ENCODE data around the gene CREB3L4.
A peak's percentile ranks its signal among the peaks of the same experiment; 100 is the strongest.

The CREB3L4 gene

GRCh38 chr1:153946622-153947241, 21.0 kb upstream of the CREB3L4 start, which contains the start of gene DENND4B:
DENND4B (minus strand) TSS chr1:153946718; CDS start chr1:153944374, 2,344 bp downstream.
- DNase-seq (ENCODE audit: low read depth, low spot score), result no peak
- Histone ChIP-seq H3K36me3 (ENCODE audit: control insufficient read depth, insufficient read depth, low read length) (peaks cover 26% of the 10 kb centered on the region), H3K4me3 (ENCODE audit: low read length) (peak within 1 kb of the TSS; percentile 93), H3K9me3 (ENCODE audit: control insufficient read depth, insufficient read depth, low read length) (no peaks in the 10 kb centered on the region), H3K27ac (ENCODE audit: low read length) (no peak within 1 kb of the TSS), H3K27me3 (ENCODE audit: control insufficient read depth, insufficient read depth, low read length) (no peaks in the 10 kb centered on the region), H3K4me1 (ENCODE audit: control insufficient read depth, insufficient read depth, low read length) (peaks cover 3% of the 10 kb centered on the region)
- no CpG with 5 or more reads among the region's 28 CpGs for WGBS (ENCODE audit: insufficient coverage, insufficient read length)

DNA sequence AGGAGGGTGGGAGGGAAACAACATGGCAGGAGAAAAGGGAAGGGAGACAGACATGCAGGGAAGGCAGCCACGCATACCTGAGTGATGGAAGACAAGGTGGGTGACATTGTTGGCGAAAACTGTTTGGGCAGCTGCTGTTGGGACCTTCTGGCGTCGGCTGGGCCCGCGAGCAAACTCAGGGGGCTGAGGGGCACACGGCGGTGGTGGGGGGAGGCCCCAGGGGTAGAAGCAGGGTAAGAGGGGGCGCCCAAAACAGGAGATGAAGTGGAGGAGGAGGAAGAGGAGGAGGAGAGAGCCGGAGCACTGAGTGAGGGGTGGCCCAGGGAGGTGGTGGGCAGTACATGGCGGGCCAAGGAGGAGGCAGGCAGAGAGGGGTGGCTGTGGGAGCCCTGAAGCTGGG, 16.5 kb upstream of the CREB3L4 start:
- H3K4me1 ChIP-seq (ENCODE audit: control insufficient read depth, insufficient read depth, low read length), result no peaks in the 10 kb centered on the region
- H3K27me3 ChIP-seq (ENCODE audit: control insufficient read depth, insufficient read depth, low read length), result no peaks in the 10 kb centered on the region
- H3K27ac ChIP-seq (ENCODE audit: low read length), result no peak overlapping the region
- no peak for DNase-seq (ENCODE audit: low read depth, low spot score)
- no CpG with 5 or more reads among the region's 11 CpGs for WGBS (ENCODE audit: insufficient coverage, insufficient read length)
- peaks cover 27% of the 10 kb centered on the region for H3K36me3 ChIP-seq (ENCODE audit: control insufficient read depth, insufficient read depth, low read length)
- H3K4me3 ChIP-seq (ENCODE audit: low read length), result no peak overlapping the region
- H3K9me3 ChIP-seq (ENCODE audit: control insufficient read depth, insufficient read depth, low read length), result no peaks in the 10 kb centered on the region

DNA sequence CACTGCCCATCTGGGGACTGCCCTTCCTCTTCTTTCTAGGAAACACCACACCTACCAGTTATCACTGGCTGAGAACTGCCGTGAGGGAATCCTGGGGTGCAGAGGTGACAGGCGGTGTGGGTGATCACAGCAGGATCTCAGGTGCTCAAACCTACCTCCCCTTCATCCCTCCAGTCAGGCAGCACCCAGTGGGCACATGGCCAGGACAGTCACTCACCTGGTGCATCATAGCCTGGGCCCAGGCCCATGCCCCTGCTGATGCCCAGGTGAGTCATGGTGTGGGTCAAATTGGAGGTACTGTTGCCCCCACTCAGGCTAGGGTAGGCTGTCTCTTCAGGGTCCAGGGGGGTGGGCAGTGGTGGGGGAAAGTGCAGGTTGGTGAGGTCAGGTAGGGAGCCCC, 15.9 kb upstream of the CREB3L4 start:
- WGBS (ENCODE audit: insufficient coverage, insufficient read length), result no CpG with 5 or more reads among the region's 2 CpGs
- Histone ChIP-seq H3K27me3 (ENCODE audit: control insufficient read depth, insufficient read depth, low read length) (no peaks in the 10 kb centered on the region), H3K4me1 (ENCODE audit: control insufficient read depth, insufficient read depth, low read length) (no peaks in the 10 kb centered on the region), H3K9me3 (ENCODE audit: control insufficient read depth, insufficient read depth, low read length) (no peaks in the 10 kb centered on the region), H3K36me3 (ENCODE audit: control insufficient read depth, insufficient read depth, low read length) (peaks cover 27% of the 10 kb centered on the region), H3K27ac (ENCODE audit: low read length) (no peak overlapping the region), H3K4me3 (ENCODE audit: low read length) (no peak overlapping the region)
- no peak for DNase-seq (ENCODE audit: low read depth, low spot score)

GRCh38 chr1:153953859-153954365, 13.8 kb upstream of the CREB3L4 start:
- H3K27ac ChIP-seq (ENCODE audit: low read length), result no peak overlapping the region
- DNase-seq (ENCODE audit: low read depth, low spot score), result no peak
- WGBS (ENCODE audit: insufficient coverage, insufficient read length), result no CpG with 5 or more reads among the region's 4 CpGs
- H3K27me3 ChIP-seq (ENCODE audit: control insufficient read depth, insufficient read depth, low read length), result no peaks in the 10 kb centered on the region
- H3K9me3 ChIP-seq (ENCODE audit: control insufficient read depth, insufficient read depth, low read length), result no peaks in the 10 kb centered on the region
- H3K36me3 ChIP-seq (ENCODE audit: control insufficient read depth, insufficient read depth, low read length), result peaks cover 22% of the 10 kb centered on the region
- no peaks in the 10 kb centered on the region for H3K4me1 ChIP-seq (ENCODE audit: control insufficient read depth, insufficient read depth, low read length)
- no peak overlapping the region for H3K4me3 ChIP-seq (ENCODE audit: low read length)

- Histone ChIP-seq H3K27me3 (ENCODE audit: control insufficient read depth, insufficient read depth, low read length) (no peaks in the 10 kb centered on the region), H3K4me3 (ENCODE audit: low read length) (no peak overlapping the region), H3K27ac (ENCODE audit: low read length) (no peak overlapping the region), H3K4me1 (ENCODE audit: control insufficient read depth, insufficient read depth, low read length) (no peaks in the 10 kb centered on the region), H3K9me3 (ENCODE audit: control insufficient read depth, insufficient read depth, low read length) (no peaks in the 10 kb centered on the region), H3K36me3 (ENCODE audit: control insufficient read depth, insufficient read depth, low read length) (peaks cover 19% of the 10 kb centered on the region)
- no peak for DNase-seq (ENCODE audit: low read depth, low spot score)
- no CpG with 5 or more reads among the region's 10 CpGs for WGBS (ENCODE audit: insufficient coverage, insufficient read length)
Measured at GRCh38 chr1:153954826-153955225, 12.9 kb upstream of the CREB3L4 start.

DNA sequence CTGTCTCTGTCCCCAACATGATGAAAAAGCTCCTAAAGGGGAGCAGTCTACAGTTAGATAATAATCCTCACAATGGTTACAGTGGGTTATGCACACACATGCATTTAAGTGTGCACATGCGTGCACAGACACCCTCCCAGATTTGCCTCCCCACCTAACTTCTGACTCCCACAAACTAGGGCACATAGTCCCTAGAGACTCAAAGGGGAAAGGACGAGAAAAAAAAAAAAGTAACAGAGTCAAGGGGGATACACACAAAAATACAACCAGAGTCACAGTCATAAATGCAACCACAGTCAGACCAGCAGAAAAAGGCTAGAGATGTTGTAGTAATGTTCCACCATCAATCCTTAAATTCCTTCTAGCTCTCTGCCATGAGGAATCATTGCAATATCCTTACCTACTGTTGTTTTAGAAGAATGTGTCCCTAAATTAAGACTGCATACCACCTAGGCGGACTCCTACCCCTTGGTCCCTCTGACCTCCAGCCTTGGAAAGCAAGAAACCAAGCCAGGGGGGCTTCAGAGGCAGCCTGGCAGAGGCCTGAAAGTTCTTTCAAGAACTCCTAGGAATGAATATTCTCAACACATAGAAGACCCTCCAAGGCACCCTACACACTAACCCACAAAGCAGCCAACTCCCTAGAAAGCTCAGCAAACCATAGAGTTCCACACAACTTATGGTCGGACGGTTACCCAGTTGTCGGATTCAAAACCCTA, 10.5 kb upstream of the CREB3L4 start:
- Histone ChIP-seq H3K4me1 (ENCODE audit: control insufficient read depth, insufficient read depth, low read length) (no peaks in the 10 kb centered on the region; the same call in 1 of the 2 replicates), H3K27ac (ENCODE audit: low read length) (no peak overlapping the region), H3K36me3 (ENCODE audit: control insufficient read depth, insufficient read depth, low read length) (peaks cover 21% of the 10 kb centered on the region), H3K27me3 (ENCODE audit: control insufficient read depth, insufficient read depth, low read length) (no peaks in the 10 kb centered on the region), H3K9me3 (ENCODE audit: control insufficient read depth, insufficient read depth, low read length) (no peaks in the 10 kb centered on the region), H3K4me3 (ENCODE audit: low read length) (peak overlapping the region; percentile 84; the same call in 1 of the 2 replicates)
- no peak for DNase-seq (ENCODE audit: low read depth, low spot score)
- no CpG with 5 or more reads among the region's 6 CpGs for WGBS (ENCODE audit: insufficient coverage, insufficient read length)

- Histone ChIP-seq H3K27me3 (ENCODE audit: control insufficient read depth, insufficient read depth, low read length) (no peaks in the 10 kb centered on the region), H3K4me1 (ENCODE audit: control insufficient read depth, insufficient read depth, low read length) (no peaks in the 10 kb centered on the region; the same call in 1 of the 2 replicates), H3K36me3 (ENCODE audit: control insufficient read depth, insufficient read depth, low read length) (peaks cover 15% of the 10 kb centered on the region), H3K27ac (ENCODE audit: low read length) (no peak overlapping the region), H3K4me3 (ENCODE audit: low read length) (peak overlapping the region; percentile 84), H3K9me3 (ENCODE audit: control insufficient read depth, insufficient read depth, low read length) (no peaks in the 10 kb centered on the region)
- no peak for DNase-seq (ENCODE audit: low read depth, low spot score)
- WGBS (ENCODE audit: insufficient coverage, insufficient read length), result no CpG with 5 or more reads among the region's 13 CpGs
Measured at GRCh38 chr1:153957744-153958110, 10.0 kb upstream of the CREB3L4 start.

GRCh38 chr1:153958111-153958960, 9.4 kb upstream of the CREB3L4 start, which contains the start of gene CRTC2:
CRTC2 (minus strand) TSS chr1:153958612; CDS start chr1:153958497, 115 bp downstream.
- Histone ChIP-seq H3K4me1 (ENCODE audit: control insufficient read depth, insufficient read depth, low read length) (no peaks in the 10 kb centered on the region; the same call in 1 of the 2 replicates), H3K27me3 (ENCODE audit: control insufficient read depth, insufficient read depth, low read length) (no peaks in the 10 kb centered on the region), H3K36me3 (ENCODE audit: control insufficient read depth, insufficient read depth, low read length) (peaks cover 15% of the 10 kb centered on the region), H3K27ac (ENCODE audit: low read length) (no peak within 1 kb of the TSS), H3K9me3 (ENCODE audit: control insufficient read depth, insufficient read depth, low read length) (no peaks in the 10 kb centered on the region), H3K4me3 (ENCODE audit: low read length) (peak within 1 kb of the TSS; percentile 84)
- peak; percentile 99 for DNase-seq (ENCODE audit: low read depth, low spot score)
- WGBS (ENCODE audit: insufficient coverage, insufficient read length), result no CpG with 5 or more reads among the region's 75 CpGs

GRCh38 chr1:153958961-153959260, 8.8 kb upstream of the CREB3L4 start:
- no peak overlapping the region for H3K27ac ChIP-seq (ENCODE audit: low read length)
- no peaks in the 10 kb centered on the region for H3K27me3 ChIP-seq (ENCODE audit: control insufficient read depth, insufficient read depth, low read length)
- no peaks in the 10 kb centered on the region for H3K9me3 ChIP-seq (ENCODE audit: control insufficient read depth, insufficient read depth, low read length)
- no CpG with 5 or more reads among the region's 4 CpGs for WGBS (ENCODE audit: insufficient coverage, insufficient read length)
- DNase-seq (ENCODE audit: low read depth, low spot score), result no peak
- no peaks in the 10 kb centered on the region; the same call in 1 of the 2 replicates for H3K4me1 ChIP-seq (ENCODE audit: control insufficient read depth, insufficient read depth, low read length)
- no peak overlapping the region; the same call in 1 of the 2 replicates for H3K4me3 ChIP-seq (ENCODE audit: low read length)
- peaks cover 13% of the 10 kb centered on the region for H3K36me3 ChIP-seq (ENCODE audit: control insufficient read depth, insufficient read depth, low read length)

DNA sequence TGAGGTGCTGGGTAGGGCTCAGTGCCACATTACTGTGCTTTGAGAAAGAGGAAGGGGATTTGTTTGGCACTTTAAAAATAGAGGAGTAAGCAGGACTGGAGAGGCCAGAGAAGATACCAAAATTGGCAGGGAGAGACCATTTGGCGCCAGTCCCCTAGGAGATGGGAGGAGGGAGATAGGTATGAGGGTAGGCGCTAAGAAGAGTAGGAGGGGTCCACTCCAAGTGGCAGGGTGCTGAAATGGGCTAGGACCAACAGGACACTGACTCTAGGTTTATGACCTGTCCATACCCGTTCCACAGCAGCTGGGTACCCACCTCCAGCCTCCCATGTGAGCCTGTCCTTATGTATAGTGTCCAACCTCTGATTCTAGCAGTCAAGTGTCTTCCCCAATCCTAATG, 8.2 kb upstream of the CREB3L4 start:
- no peak overlapping the region for H3K4me3 ChIP-seq (ENCODE audit: low read length)
- H3K9me3 ChIP-seq (ENCODE audit: control insufficient read depth, insufficient read depth, low read length), result no peaks in the 10 kb centered on the region
- no peak overlapping the region for H3K27ac ChIP-seq (ENCODE audit: low read length)
- peaks cover 13% of the 10 kb centered on the region for H3K36me3 ChIP-seq (ENCODE audit: control insufficient read depth, insufficient read depth, low read length)
- H3K27me3 ChIP-seq (ENCODE audit: control insufficient read depth, insufficient read depth, low read length), result no peaks in the 10 kb centered on the region
- H3K4me1 ChIP-seq (ENCODE audit: control insufficient read depth, insufficient read depth, low read length), result no peaks in the 10 kb centered on the region; the same call in 1 of the 2 replicates
- DNase-seq (ENCODE audit: low read depth, low spot score), result no peak
- whole genome bisulfite sequencing (ENCODE audit: insufficient coverage, insufficient read length), result no CpG with 5 or more reads among the region's 3 CpGs
